H9 (cell line): ENCODE measurements around the gene LGALS4. TPM values are rescaled to one million over a fixed set of nuclear protein-coding genes. Genes with fewer than 3 reads are reported as not detected.

Experiments used
- DNase-seq: peaks from one replicate; pipeline ENCODE4 v3.0.0-alpha.2; 2017
- H2AFZ ChIP-seq: one replicate; pipeline ENCODE4 v1.6.1; 2013; ENCODE audit warnings: mild to moderate bottlenecking, low read length, control low read depth, moderate library complexity
- H2AK5ac ChIP-seq: 2 replicates; pipeline ENCODE4 v1.6.1; 2013; ENCODE audit warnings: low read length, control low read depth, mixed read lengths; ENCODE audit not compliant: insufficient read length
- H2BK120ac ChIP-seq: one replicate; pipeline ENCODE4 v1.6.1; 2013; ENCODE audit warnings: low read depth, mild to moderate bottlenecking, low read length, control low read depth, inconsistent platforms; ENCODE audit not compliant: poor library complexity, severe bottlenecking
- H2BK12ac ChIP-seq: 2 replicates; pipeline ENCODE4 v1.6.1; 2013; ENCODE audit warnings: low read length, control low read depth, mixed read lengths, low read depth; ENCODE audit not compliant: insufficient read length
- H2BK15ac ChIP-seq: 2 replicates; pipeline ENCODE4 v1.6.1; 2013; ENCODE audit warnings: low read depth, low read length, control low read depth
- H2BK20ac ChIP-seq: one replicate; pipeline ENCODE4 v1.6.1; 2013; ENCODE audit warnings: low read depth, mild to moderate bottlenecking, low read length, control low read depth, inconsistent platforms; ENCODE audit not compliant: poor library complexity, severe bottlenecking
- H2BK5ac ChIP-seq: 2 replicates; pipeline ENCODE4 v1.6.1; 2013; ENCODE audit warnings: low read length, control low read depth, mixed read lengths; ENCODE audit not compliant: insufficient read length
- H3K14ac ChIP-seq: 2 replicates; pipeline ENCODE4 v1.6.1; 2013; ENCODE audit warnings: low read length, control low read depth; ENCODE audit not compliant: insufficient read depth
- H3K18ac ChIP-seq: 2 replicates; pipeline ENCODE4 v1.6.1; 2013; ENCODE audit warnings: low read depth, mild to moderate bottlenecking, mixed read lengths, low read length, control low read depth; ENCODE audit not compliant: insufficient read length
- H3K23ac ChIP-seq: 2 replicates; pipeline ENCODE4 v1.6.1; 2013; ENCODE audit warnings: low read length, control low read depth, mixed read lengths, low read depth; ENCODE audit not compliant: insufficient read length
- H3K23me2 ChIP-seq: 2 replicates; pipeline ENCODE4 v1.6.1; 2013; ENCODE audit warnings: low read depth, mild to moderate bottlenecking, mixed read lengths, low read length, control low read depth; ENCODE audit not compliant: insufficient read length, poor library complexity, severe bottlenecking
- H3K27ac ChIP-seq: 2 replicates; pipeline ENCODE4 v1.5.1; 2013; ENCODE audit warnings: low read length, control low read depth, mixed read lengths, low read depth; ENCODE audit not compliant: insufficient read length
- H3K27me3 ChIP-seq: 2 replicates; pipeline ENCODE4 v1.6.1; 2013; ENCODE audit warnings: low read length, control low read depth, inconsistent platforms; ENCODE audit not compliant: insufficient read depth
- H3K4ac ChIP-seq: 2 replicates; pipeline ENCODE4 v1.6.1; 2013; ENCODE audit warnings: low read depth, mild to moderate bottlenecking, control low read depth, inconsistent platforms, low read length, moderate library complexity
- H3K4me1 ChIP-seq: 2 replicates; pipeline ENCODE4 v1.6.1; 2013; ENCODE audit warnings: low read length, control low read depth, inconsistent platforms; ENCODE audit not compliant: insufficient read depth
- H3K4me2 ChIP-seq: 2 replicates; pipeline ENCODE4 v1.6.1; 2013; ENCODE audit warnings: low read length, control low read depth, mixed read lengths; ENCODE audit not compliant: insufficient read length, insufficient read depth
- H3K56ac ChIP-seq: 2 replicates; pipeline ENCODE4 v1.6.1; 2013; ENCODE audit warnings: low read depth, mild to moderate bottlenecking, mixed read lengths, low read length, control low read depth; ENCODE audit not compliant: insufficient read length
- H3K79me1 ChIP-seq: 2 replicates; pipeline ENCODE4 v1.6.1; 2013; ENCODE audit warnings: low read depth, mild to moderate bottlenecking, moderate library complexity, low read length, control low read depth, inconsistent platforms; ENCODE audit not compliant: insufficient read depth, poor library complexity, severe bottlenecking
- H3K79me2 ChIP-seq: 2 replicates; pipeline ENCODE4 v1.6.1; 2013; ENCODE audit warnings: low read length, control low read depth, inconsistent platforms; ENCODE audit not compliant: insufficient read depth
- H3K9ac ChIP-seq: 2 replicates; pipeline ENCODE4 v1.6.1; 2013; ENCODE audit warnings: low read length, control low read depth, mixed read lengths; ENCODE audit not compliant: insufficient read length; ENCODE audit errors: extremely low read depth
- H3K9me3 ChIP-seq: one replicate; pipeline ENCODE4 v1.6.1; 2013; ENCODE audit warnings: low read depth, low read length, inconsistent platforms; ENCODE audit not compliant: control insufficient read depth
- H3T11ph ChIP-seq: one replicate; pipeline ENCODE4 v1.6.1; 2013; ENCODE audit warnings: mild to moderate bottlenecking, low read length, control low read depth, inconsistent platforms
- H4K20me1 ChIP-seq: one replicate; pipeline ENCODE4 v1.6.1; 2013; ENCODE audit not compliant: control insufficient read depth, insufficient read length, insufficient read depth
- H4K5ac ChIP-seq: 2 replicates; pipeline ENCODE4 v1.6.1; 2013; ENCODE audit warnings: low read depth, mild to moderate bottlenecking, mixed read lengths, low read length, control low read depth; ENCODE audit not compliant: insufficient read length
- H4K8ac ChIP-seq: replicated peaks from 2 replicates; pipeline ENCODE4 v1.6.1; 2013; ENCODE audit warnings: low read length, control low read depth, mixed read lengths, low read depth; ENCODE audit not compliant: insufficient read length
- H4K91ac ChIP-seq: 2 replicates; pipeline ENCODE4 v1.6.1; 2013; ENCODE audit warnings: low read depth, mild to moderate bottlenecking, moderate library complexity, mixed read lengths, low read length, control low read depth; ENCODE audit not compliant: insufficient read length
- H3K27ac Mint-ChIP-seq, 3 experiments: 2 replicates in 2 of 3; 3 replicates in 1 of 3; pipeline ENCODE4 v1.8.0; 2020 to 2021; ENCODE audit warnings: mixed read lengths in 3 of 3, mild to moderate bottlenecking in 1 of 3, moderate library complexity in 1 of 3
- H3K27me3 Mint-ChIP-seq: 2 replicates; pipeline ENCODE4 v1.8.0; 2021; ENCODE audit warnings: low read depth, mild to moderate bottlenecking, moderate library complexity, mixed read lengths
- H3K36me3 Mint-ChIP-seq, 3 experiments: 2 replicates in 2 of 3; 3 replicates in 1 of 3; pipeline ENCODE4 v1.8.0; 2020 to 2021; ENCODE audit warnings: low read depth in 3 of 3, mixed read lengths in 3 of 3; ENCODE audit not compliant: insufficient read depth in 1 of 3
- H3K4me1 Mint-ChIP-seq, 2 experiments: 2 replicates each; pipeline ENCODE4 v1.8.0; 2020; ENCODE audit warnings: mixed read lengths in 2 of 2
- H3K4me3 Mint-ChIP-seq, 2 experiments: 2 replicates in 1 of 2; 3 replicates in 1 of 2; pipeline ENCODE4 v1.8.0; 2020 to 2021; ENCODE audit warnings: mild to moderate bottlenecking in 2 of 2, mixed read lengths in 2 of 2, moderate library complexity in 1 of 2
- H3K9me3 Mint-ChIP-seq, 2 experiments: 2 replicates in 1 of 2; 3 replicates in 1 of 2; pipeline ENCODE4 v1.8.0; 2020; ENCODE audit warnings: mild to moderate bottlenecking in 2 of 2, mixed read lengths in 2 of 2, moderate library complexity in 1 of 2
- WGBS: extraction: QIAGEN DNeasy Blood & Tissue Kit; methylation state at CpG from one replicate; pipeline ENCODE4 v1.1.7; 2013; ENCODE audit warnings: missing lambda C conversion rate, low lambda C conversion rate, mixed read lengths; ENCODE audit not compliant: insufficient read length; ENCODE audit errors: extremely low coverage; 5-methylcytosine and 5-hydroxymethylcytosine counted together
- total RNA-seq: library from RNA; stranded (reverse); gene quantifications from 2 replicates; pipeline ENCODE4 v1.2.1, GENCODE V29; 2021
- TF ChIP-seq, protein P1 (sequence below): fragments of 200-600 bp; sonication (generic); conservative IDR thresholded peaks from 3 replicates; pipeline ENCODE4 v1.8.0; 2021; ENCODE audit warnings: antibody characterized with exemption, mild to moderate bottlenecking

LGALS4 gene
- total RNA-seq, 1 experiment from 2014 or later, result 0.68 TPM

DNA sequence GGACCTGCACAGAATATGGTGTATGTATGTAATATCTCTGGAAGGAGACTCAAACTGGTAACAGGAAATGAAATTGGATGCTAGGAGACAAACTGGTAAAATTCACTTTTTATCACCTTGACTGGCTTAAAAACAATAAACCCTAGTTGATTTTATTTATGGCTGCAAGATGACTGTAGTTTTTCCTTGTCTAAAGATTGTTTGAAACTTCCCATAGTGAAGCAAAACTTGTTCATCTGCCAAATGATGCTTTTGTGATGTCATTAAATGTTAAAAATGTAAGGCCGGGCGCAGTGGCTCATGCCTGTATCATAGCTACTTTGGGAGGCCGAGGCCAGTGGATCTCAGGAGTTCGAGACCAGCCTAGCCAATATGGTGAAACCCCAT is 21.4 kb upstream of the LGALS4 start:
- no peaks in the 10 kb centered on the region for H3K9me3 ChIP-seq
- H3K9ac ChIP-seq, result no peak overlapping the region
- H3K14ac ChIP-seq, result no peak overlapping the region
- no peak overlapping the region for H2BK12ac ChIP-seq
- peaks cover 13% of the 10 kb centered on the region in 2 experiments for H3K4me1 Mint-ChIP-seq
- H3K27ac Mint-ChIP-seq, result peak overlapping the region in 2 of 3 experiments; percentile 40 to 44; a peak in 2 of 7 replicates
- H3K4ac ChIP-seq, result no peak overlapping the region
- no peak overlapping the region for H3K18ac ChIP-seq
- H3K23me2 ChIP-seq, result peaks cover 8% of the 10 kb centered on the region
- H2AFZ ChIP-seq, result no peak overlapping the region
- no peaks in the 10 kb centered on the region for H3K9me3 Mint-ChIP-seq
- peaks cover 2% of the 10 kb centered on the region; the same call in 1 of the 2 replicates for H3K4me1 ChIP-seq
- no peak overlapping the region for H3K56ac ChIP-seq
- no peak overlapping the region for H2AK5ac ChIP-seq
- H2BK20ac ChIP-seq, result no peak overlapping the region
- WGBS, result no CpG with 5 or more reads among the region's 4 CpGs
- no peak overlapping the region for H3K4me3 Mint-ChIP-seq
- H4K20me1 ChIP-seq, result no peaks in the 10 kb centered on the region
- H3K23ac ChIP-seq, result no peak overlapping the region
- no peak overlapping the region for H4K5ac ChIP-seq
- H4K91ac ChIP-seq, result no peak overlapping the region
- H3K27ac ChIP-seq, result no peak overlapping the region
- no peaks in the 10 kb centered on the region for H3K27me3 ChIP-seq
- H2BK15ac ChIP-seq, result no peak overlapping the region
- H2BK5ac ChIP-seq, result no peak overlapping the region
- H3K4me2 ChIP-seq, result no peak overlapping the region
- H4K8ac ChIP-seq, result no peak overlapping the region
- no peak overlapping the region for H2BK120ac ChIP-seq
- peaks cover 39 to 67% (median 44%) of the 10 kb centered on the region in 3 experiments for H3K36me3 Mint-ChIP-seq
- H3T11ph ChIP-seq, result no peak overlapping the region
- H3K27me3 Mint-ChIP-seq, result no peaks in the 10 kb centered on the region
- TF ChIP-seq, protein P1, sequence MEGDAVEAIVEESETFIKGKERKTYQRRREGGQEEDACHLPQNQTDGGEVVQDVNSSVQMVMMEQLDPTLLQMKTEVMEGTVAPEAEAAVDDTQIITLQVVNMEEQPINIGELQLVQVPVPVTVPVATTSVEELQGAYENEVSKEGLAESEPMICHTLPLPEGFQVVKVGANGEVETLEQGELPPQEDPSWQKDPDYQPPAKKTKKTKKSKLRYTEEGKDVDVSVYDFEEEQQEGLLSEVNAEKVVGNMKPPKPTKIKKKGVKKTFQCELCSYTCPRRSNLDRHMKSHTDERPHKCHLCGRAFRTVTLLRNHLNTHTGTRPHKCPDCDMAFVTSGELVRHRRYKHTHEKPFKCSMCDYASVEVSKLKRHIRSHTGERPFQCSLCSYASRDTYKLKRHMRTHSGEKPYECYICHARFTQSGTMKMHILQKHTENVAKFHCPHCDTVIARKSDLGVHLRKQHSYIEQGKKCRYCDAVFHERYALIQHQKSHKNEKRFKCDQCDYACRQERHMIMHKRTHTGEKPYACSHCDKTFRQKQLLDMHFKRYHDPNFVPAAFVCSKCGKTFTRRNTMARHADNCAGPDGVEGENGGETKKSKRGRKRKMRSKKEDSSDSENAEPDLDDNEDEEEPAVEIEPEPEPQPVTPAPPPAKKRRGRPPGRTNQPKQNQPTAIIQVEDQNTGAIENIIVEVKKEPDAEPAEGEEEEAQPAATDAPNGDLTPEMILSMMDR, result no peak
- H3K79me2 ChIP-seq, result 0 out of 2 replicates have a peak, but pooled peaks cover 2% of the 10 kb centered on the region
- DNase-seq, result no peak
- no peaks in the 10 kb centered on the region for H3K79me1 ChIP-seq
